MM.1S (cell line): ENCODE data around the gene DCAF15.

Source experiments
- CTCF ChIP-seq: fragments of 300-600 bp; sonication (generic); IDR thresholded peaks from 2 replicates; pipeline ENCODE4 v1.5.1; 2016; ENCODE audit warnings: antibody characterized with exemption, low read length, mixed read lengths
- EZH2 ChIP-seq: fragments of 300-600 bp; sonication (generic); optimal IDR thresholded peaks from 2 replicates; pipeline ENCODE3; 2017; ENCODE audit warnings: low read depth, mild to moderate bottlenecking, antibody characterized with exemption, low read length, mixed read lengths

DNA sequence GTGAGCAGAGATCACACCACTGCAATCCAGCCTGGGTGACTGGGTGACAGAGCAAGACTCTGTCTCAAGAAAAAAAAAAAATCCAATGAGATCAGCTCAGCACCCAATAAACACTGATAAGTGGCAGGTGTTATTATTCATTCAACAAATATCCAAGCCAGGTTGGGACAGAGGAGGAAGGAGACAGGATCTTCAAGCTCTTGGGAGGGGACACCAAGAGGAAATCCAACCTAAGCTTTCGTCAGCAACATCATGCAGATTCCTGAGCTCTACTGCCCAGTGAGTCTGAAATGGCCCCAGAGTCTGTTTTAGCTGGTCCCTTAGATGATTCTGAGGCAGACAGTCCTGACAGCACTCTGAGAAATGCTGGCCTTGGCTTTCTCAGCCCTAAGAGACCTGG is 46.1 kb downstream of the DCAF15 start:
- no peak for TF ChIP-seq CTCF
- no peak for TF ChIP-seq EZH2
